Esophagus muscularis mucosa (tissue), 3 donors: Measurements from ENCODE around the gene FANCI.

Source experiments
- CTCF ChIP-seq, 3 experiments: fragments of 200-600 bp in 2 of 3; fragments of 450-650 bp in 1 of 3; sonication (generic) in 2 of 3; IDR thresholded peaks; one replicate each; pipeline ENCODE4 v1.5.1; 2017 to 2019; ENCODE audit warnings: antibody characterized with exemption in 3 of 3, mild to moderate bottlenecking in 2 of 3, moderate library complexity in 1 of 3
- POLR2AphosphoS5 ChIP-seq, 2 donors: sonication (generic); formaldehyde crosslinking; IDR thresholded peaks; one replicate each; pipeline ENCODE4 v1.6.1; 2017; ENCODE audit warnings: antibody characterized with exemption in 2 of 2

GRCh38 chr15:89334510-89335297 lies 90.9 kb downstream of the FANCI start, which contains the start of gene POLG:
- peak; percentile 93 to 98 for TF ChIP-seq POLR2AphosphoS5 (IDR thresholded peaks at IDR 0.05)
- no peak for TF ChIP-seq CTCF (IDR thresholded peaks at IDR 0.05)
